HepG2 (cell line): ENCODE results near the gene ASGR1. TPM values are rescaled to one million over a fixed set of nuclear protein-coding genes. Genes with fewer than 3 reads are reported as not detected.
A peak's percentile ranks its signal among the peaks of the same experiment; 100 is the strongest.

Experiments used
- EHMT2 ChIP-seq: fragments of 200-600 bp; sonication (generic); IDR thresholded peaks from 2 replicates; pipeline ENCODE4 v1.7.0; 2017; ENCODE audit warnings: antibody characterized with exemption, low read depth, low read length, borderline replicate concordance
- EP300 ChIP-seq, 3 experiments: sonication (generic) in 1 of 3; formaldehyde crosslinking in 1 of 3; IDR thresholded peaks; 2 replicates each; pipeline versions ENCODE4 v1.5.1 to v1.6.1; 2011 to 2020; ENCODE audit warnings: low read depth in 2 of 3, low read length in 2 of 3, borderline replicate concordance in 1 of 3, improper control_type of control experiment in 1 of 3, mild to moderate bottlenecking in 1 of 3, missing genetic modification reagents in 1 of 3, moderate library complexity in 1 of 3
- HMG20A ChIP-seq: IDR thresholded peaks from 2 replicates; pipeline ENCODE4 v1.6.1; 2016; ENCODE audit warnings: borderline replicate concordance
- HNF4A ChIP-seq: sonication (generic); formaldehyde crosslinking; IDR thresholded peaks from 2 replicates; pipeline ENCODE4 v1.4.0; 2020; ENCODE audit warnings: missing genetic modification reagents
- HOXA3 ChIP-seq: sonication (generic); formaldehyde crosslinking; IDR thresholded peaks from 2 replicates; pipeline ENCODE4 v1.5.0; 2020; ENCODE audit warnings: missing genetic modification reagents
- RARA ChIP-seq: IDR thresholded peaks from 2 replicates; pipeline ENCODE4 v1.6.1; 2016; ENCODE audit warnings: missing genetic modification reagents, missing compliant biosample characterization
- REXO4 ChIP-seq: sonication (generic); formaldehyde crosslinking; IDR thresholded peaks from 2 replicates; pipeline ENCODE4 v1.8.0; 2022; ENCODE audit warnings: missing genetic modification reagents, mild to moderate bottlenecking, borderline replicate concordance
- TCF12 ChIP-seq, 2 experiments: fragments of 450-650 bp in 1 of 2; sonication (generic) in 1 of 2; formaldehyde crosslinking in 1 of 2; IDR thresholded peaks; 2 replicates each; pipeline versions ENCODE4 v1.6.1 to v1.8.0; 2017 to 2022; ENCODE audit warnings: antibody characterized with exemption in 1 of 2, mild to moderate bottlenecking in 1 of 2, missing genetic modification reagents in 1 of 2, moderate library complexity in 1 of 2
- THAP11 ChIP-seq: IDR thresholded peaks from 2 replicates; pipeline ENCODE4 v1.6.1; 2016; ENCODE audit warnings: missing biosample characterization, missing genetic modification reagents
- YEATS2 ChIP-seq: sonication (generic); formaldehyde crosslinking; IDR thresholded peaks from 2 replicates; pipeline ENCODE4 v1.4.0; 2020; ENCODE audit warnings: missing genetic modification reagents, borderline replicate concordance
- ZFX ChIP-seq: sonication (generic); formaldehyde crosslinking; IDR thresholded peaks from 2 replicates; pipeline ENCODE4 v1.4.0; 2020; ENCODE audit warnings: mild to moderate bottlenecking, low read depth, missing genetic modification reagents, moderate library complexity
- ZNF713 ChIP-seq: sonication (generic); formaldehyde crosslinking; IDR thresholded peaks from 2 replicates; pipeline ENCODE4 v1.4.0; 2020; ENCODE audit warnings: mild to moderate bottlenecking, missing genetic modification reagents
- ZNF781 ChIP-seq: sonication (generic); formaldehyde crosslinking; IDR thresholded peaks from 2 replicates; pipeline ENCODE4 v1.5.1; 2020; ENCODE audit warnings: borderline replicate concordance, mild to moderate bottlenecking, missing genetic modification reagents; ENCODE audit errors: not compliant biosample characterization
- polyA plus RNA-seq, 8 experiments: library from polyadenylated mRNA; depleted of rRNA in 3 of 8; stranded (reverse) in 7 of 8; unstranded in 1 of 8; fragments of >200 nt; fragmentation: Illumina TruSeq in 4 of 8; extraction: Trizol in 4 of 8; gene quantifications; 2 replicates each; pipeline versions ENCODE4 v1.2.1 to v1.2.3, GENCODE V29; 2011 to 2016; ENCODE audit warnings: low read depth in 4 of 8, missing spikeins in 1 of 8, mixed read lengths in 1 of 8; ENCODE audit not compliant: insufficient read depth in 1 of 8
- total RNA-seq, 5 experiments: library from RNA; depleted of rRNA; stranded (reverse); fragments of >200 nt; fragmentation: Illumina TruSeq; extraction: Trizol; gene quantifications; 2 replicates each; pipeline ENCODE4 v1.2.3, GENCODE V29; 2016; ENCODE audit warnings: low read depth in 1 of 5
- TF ChIP-seq, protein P1 (sequence below): sonication (generic); formaldehyde crosslinking; IDR thresholded peaks from 2 replicates; pipeline ENCODE4 v1.8.1; 2023; ENCODE audit warnings: mild to moderate bottlenecking, missing genetic modification reagents
- TF ChIP-seq, protein P2 (sequence below): sonication (generic); formaldehyde crosslinking; IDR thresholded peaks from 2 replicates; pipeline ENCODE4 v1.4.0; 2020; ENCODE audit warnings: missing genetic modification reagents
- TF ChIP-seq, protein P3 (sequence below): sonication (generic); formaldehyde crosslinking; IDR thresholded peaks from 2 replicates; pipeline ENCODE4 v1.4.0; 2020; ENCODE audit warnings: missing genetic modification reagents, mild to moderate bottlenecking, borderline replicate concordance
- TF ChIP-seq, protein P4 (sequence below): sonication (generic); formaldehyde crosslinking; IDR thresholded peaks from 2 replicates; pipeline ENCODE4 v1.4.0; 2020; ENCODE audit warnings: missing genetic modification reagents, borderline replicate concordance
- TF ChIP-seq, protein P5 (sequence below): sonication (generic); formaldehyde crosslinking; IDR thresholded peaks from 2 replicates; pipeline ENCODE4 v1.9.0; 2021; ENCODE audit warnings: missing genetic modification reagents, borderline replicate concordance

Gene ASGR1
- total and polyA plus RNA-seq, 2 of the 13 experiments (the other 11 are each of a cell fraction or from before 2014, with no cell fraction given), result 353 to 796 TPM

DNA sequence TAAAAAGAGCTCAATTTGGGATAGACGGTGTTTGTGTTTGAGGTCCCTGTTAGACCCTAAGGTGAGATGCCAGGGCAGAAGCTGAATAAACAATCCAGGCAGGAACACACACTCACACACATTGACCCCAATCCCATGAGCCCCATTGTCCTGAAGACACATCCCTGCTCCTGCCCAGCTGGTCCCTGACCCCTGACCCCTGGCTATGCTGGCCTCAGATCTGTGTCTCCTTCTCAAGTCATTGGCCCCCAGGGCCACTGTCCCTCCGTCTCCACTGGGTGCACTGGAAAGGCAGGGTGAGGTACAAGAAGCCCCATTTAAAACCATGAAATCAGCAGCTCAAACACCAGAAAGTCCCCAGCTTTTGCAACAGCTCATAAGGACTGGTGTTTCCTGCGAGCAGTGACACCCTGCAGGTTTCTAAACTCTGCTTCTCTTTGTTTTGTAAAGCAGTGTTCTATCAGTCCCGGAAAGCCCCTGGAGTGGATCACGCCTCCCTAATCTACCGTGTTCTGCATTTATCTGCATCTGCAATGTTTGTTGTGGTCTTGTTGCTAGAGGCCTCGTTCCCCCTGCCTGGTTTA is 46.6 kb downstream of the ASGR1 start (continued):
- TF ChIP-seq HNF4A (peak; percentile 61), ZNF781 (no peak), HMG20A (CRISPR knock-in tag) (no peak), RARA (CRISPR knock-in tag) (peak; percentile 48), EP300 (IDR thresholded peaks at IDR 0.05; ENCODE audit: low read depth in 2 of 2, low read length in 2 of 2) (peak in 1 of 2 experiments; percentile 54; a peak in 1 of 4 replicates), EP300 (CRISPR knock-in tag; IDR thresholded peaks at IDR 0.05; ENCODE audit: borderline replicate concordance) (no peak), HOXA3 (CRISPR knock-in tag) (peak; percentile 60), EHMT2 (no peak), ZNF713 (no peak), TCF12 (IDR thresholded peaks at IDR 0.05) (no peak), TCF12 (CRISPR knock-in tag; IDR thresholded peaks at IDR 0.05) (no peak), THAP11 (CRISPR knock-in tag) (no peak), ZFX (CRISPR knock-in tag) (peak; percentile 26; the same call in 1 of the 2 replicates), REXO4 (CRISPR knock-in tag) (no peak), YEATS2 (no peak)
- TF ChIP-seq, protein P1, sequence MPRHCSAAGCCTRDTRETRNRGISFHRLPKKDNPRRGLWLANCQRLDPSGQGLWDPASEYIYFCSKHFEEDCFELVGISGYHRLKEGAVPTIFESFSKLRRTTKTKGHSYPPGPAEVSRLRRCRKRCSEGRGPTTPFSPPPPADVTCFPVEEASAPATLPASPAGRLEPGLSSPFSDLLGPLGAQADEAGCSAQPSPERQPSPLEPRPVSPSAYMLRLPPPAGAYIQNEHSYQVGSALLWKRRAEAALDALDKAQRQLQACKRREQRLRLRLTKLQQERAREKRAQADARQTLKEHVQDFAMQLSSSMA, result no peak
- TF ChIP-seq, protein P2, sequence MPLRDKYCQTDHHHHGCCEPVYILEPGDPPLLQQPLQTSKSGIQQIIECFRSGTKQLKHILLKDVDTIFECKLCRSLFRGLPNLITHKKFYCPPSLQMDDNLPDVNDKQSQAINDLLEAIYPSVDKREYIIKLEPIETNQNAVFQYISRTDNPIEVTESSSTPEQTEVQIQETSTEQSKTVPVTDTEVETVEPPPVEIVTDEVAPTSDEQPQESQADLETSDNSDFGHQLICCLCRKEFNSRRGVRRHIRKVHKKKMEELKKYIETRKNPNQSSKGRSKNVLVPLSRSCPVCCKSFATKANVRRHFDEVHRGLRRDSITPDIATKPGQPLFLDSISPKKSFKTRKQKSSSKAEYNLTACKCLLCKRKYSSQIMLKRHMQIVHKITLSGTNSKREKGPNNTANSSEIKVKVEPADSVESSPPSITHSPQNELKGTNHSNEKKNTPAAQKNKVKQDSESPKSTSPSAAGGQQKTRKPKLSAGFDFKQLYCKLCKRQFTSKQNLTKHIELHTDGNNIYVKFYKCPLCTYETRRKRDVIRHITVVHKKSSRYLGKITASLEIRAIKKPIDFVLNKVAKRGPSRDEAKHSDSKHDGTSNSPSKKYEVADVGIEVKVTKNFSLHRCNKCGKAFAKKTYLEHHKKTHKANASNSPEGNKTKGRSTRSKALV (CRISPR knock-in tag), result no peak
- TF ChIP-seq, protein P3, sequence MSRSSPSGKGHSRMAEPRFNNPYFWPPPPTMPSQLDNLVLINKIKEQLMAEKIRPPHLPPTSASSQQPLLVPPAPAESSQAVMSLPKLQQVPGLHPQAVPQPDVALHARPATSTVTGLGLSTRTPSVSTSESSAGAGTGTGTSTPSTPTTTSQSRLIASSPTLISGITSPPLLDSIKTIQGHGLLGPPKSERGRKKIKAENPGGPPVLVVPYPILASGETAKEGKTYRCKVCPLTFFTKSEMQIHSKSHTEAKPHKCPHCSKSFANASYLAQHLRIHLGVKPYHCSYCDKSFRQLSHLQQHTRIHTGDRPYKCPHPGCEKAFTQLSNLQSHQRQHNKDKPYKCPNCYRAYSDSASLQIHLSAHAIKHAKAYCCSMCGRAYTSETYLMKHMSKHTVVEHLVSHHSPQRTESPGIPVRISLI (CRISPR knock-in tag), result peak; percentile 64; the same call in 1 of the 2 replicates
- TF ChIP-seq, protein P4, sequence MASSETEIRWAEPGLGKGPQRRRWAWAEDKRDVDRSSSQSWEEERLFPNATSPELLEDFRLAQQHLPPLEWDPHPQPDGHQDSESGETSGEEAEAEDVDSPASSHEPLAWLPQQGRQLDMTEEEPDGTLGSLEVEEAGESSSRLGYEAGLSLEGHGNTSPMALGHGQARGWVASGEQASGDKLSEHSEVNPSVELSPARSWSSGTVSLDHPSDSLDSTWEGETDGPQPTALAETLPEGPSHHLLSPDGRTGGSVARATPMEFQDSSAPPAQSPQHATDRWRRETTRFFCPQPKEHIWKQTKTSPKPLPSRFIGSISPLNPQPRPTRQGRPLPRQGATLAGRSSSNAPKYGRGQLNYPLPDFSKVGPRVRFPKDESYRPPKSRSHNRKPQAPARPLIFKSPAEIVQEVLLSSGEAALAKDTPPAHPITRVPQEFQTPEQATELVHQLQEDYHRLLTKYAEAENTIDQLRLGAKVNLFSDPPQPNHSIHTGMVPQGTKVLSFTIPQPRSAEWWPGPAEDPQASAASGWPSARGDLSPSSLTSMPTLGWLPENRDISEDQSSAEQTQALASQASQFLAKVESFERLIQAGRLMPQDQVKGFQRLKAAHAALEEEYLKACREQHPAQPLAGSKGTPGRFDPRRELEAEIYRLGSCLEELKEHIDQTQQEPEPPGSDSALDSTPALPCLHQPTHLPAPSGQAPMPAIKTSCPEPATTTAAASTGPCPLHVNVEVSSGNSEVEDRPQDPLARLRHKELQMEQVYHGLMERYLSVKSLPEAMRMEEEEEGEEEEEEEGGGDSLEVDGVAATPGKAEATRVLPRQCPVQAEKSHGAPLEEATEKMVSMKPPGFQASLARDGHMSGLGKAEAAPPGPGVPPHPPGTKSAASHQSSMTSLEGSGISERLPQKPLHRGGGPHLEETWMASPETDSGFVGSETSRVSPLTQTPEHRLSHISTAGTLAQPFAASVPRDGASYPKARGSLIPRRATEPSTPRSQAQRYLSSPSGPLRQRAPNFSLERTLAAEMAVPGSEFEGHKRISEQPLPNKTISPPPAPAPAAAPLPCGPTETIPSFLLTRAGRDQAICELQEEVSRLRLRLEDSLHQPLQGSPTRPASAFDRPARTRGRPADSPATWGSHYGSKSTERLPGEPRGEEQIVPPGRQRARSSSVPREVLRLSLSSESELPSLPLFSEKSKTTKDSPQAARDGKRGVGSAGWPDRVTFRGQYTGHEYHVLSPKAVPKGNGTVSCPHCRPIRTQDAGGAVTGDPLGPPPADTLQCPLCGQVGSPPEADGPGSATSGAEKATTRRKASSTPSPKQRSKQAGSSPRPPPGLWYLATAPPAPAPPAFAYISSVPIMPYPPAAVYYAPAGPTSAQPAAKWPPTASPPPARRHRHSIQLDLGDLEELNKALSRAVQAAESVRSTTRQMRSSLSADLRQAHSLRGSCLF, result no peak
- TF ChIP-seq, protein P5, sequence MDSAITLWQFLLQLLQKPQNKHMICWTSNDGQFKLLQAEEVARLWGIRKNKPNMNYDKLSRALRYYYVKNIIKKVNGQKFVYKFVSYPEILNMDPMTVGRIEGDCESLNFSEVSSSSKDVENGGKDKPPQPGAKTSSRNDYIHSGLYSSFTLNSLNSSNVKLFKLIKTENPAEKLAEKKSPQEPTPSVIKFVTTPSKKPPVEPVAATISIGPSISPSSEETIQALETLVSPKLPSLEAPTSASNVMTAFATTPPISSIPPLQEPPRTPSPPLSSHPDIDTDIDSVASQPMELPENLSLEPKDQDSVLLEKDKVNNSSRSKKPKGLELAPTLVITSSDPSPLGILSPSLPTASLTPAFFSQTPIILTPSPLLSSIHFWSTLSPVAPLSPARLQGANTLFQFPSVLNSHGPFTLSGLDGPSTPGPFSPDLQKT (CRISPR knock-in tag), result no peak
